HG03432 (cell line): ENCODE measurements around the gene IGF2BP3.
"Not testable (repeated sequence)": the region's sequence is repeated elsewhere in the genome, so short reads cannot be mapped to it uniquely, and the experiment has no call there.

ENCODE experiments used
- ATAC-seq: cut with Tn5 transposase; IDR thresholded peaks from one replicate; pipeline ENCODE4 v1.9.1; 2021; ENCODE audit warnings: mild to moderate bottlenecking, moderate library complexity; ENCODE audit not compliant: unreplicated experiment

The IGF2BP3 gene

GRCh38 chr7:23343806-23344475 lies 126.3 kb downstream of the IGF2BP3 start:
- ATAC-seq: no peak

DNA sequence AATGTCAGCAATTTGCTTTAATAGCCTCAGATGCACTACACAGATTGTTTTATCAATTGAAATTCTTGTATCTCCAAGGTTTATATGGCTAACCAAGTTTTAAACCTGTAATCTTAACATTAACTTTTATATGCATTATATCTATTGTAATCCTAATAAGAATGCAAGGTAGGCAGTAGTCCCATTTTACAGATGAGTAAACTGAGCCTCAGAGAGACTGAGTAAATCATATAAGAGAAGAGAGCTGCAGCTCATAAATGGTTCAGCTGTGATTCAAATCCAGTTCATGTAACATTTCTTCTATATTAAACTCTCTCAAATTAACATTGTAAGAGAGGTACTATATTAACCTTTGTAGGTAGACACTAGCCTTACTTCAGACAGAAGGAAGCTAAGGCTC lies 127.2 kb downstream of the IGF2BP3 start:
- ATAC-seq: no peak

GRCh38 chr7:23341846-23342598 lies 128.3 kb downstream of the IGF2BP3 start:
- ATAC-seq: no peak

DNA sequence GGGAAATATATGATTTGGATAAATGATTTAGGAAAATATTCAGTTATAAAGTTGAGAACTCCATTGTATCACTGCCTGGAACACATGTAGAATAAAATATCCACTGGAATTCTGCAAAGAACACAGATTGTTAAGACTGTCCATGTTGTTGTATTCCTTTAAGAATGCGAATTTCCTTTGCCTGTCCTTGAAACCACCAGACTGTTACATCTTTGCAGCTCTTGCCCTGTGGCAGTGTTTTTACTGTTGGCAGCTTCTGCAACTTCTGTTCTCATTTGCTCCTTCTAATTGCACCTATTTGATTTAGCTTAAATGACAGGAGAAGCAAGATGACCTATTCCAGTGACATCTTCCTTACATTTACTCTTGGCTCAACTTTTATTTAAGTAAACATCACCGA lies 131.4 kb downstream of the IGF2BP3 start:
- no peak for ATAC-seq

DNA sequence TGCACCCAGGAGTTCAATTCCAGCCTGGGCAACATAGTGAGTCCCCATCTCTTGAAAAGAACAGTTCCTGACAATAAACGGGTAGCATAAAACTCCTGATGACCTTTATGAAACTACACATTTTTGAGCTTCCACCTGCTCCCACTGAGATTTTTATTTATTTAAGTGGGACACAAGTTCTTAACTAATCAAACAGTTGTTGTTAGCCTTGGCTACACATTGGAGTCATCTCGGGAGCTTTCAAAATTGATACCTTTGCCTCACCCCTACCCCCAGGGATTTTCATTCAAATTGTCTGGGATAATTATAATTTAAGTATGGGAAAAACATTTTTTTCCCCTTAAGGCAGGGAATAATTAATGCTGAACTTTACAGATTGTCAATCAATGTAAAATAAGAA lies 131.9 kb downstream of the IGF2BP3 start:
- ATAC-seq: no peak

GRCh38 chr7:23337374-23337773 lies 132.9 kb downstream of the IGF2BP3 start:
- ATAC-seq: no peak

DNA sequence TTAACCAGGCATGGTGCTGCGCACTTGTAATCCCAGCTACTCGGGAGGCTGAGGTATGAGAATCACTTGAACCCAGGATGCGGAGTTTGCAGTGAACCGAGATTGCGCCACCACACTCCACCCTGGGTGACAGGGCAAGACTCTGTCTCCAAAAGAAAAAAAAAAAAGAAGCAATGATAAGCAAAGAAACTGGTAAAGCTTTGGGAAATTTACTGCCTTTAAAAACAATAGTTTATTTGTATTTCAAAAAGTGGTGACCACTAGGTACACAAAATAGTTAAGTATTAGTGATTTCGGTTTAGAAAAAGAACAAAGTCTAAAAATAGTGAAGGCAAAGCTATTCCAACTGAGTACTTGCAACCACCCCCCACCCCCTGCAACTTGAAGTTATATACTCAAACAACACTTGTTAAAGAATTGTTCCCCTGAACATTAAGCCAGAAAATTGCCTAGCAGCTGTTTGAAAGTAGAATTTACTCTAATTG lies 133.4 kb downstream of the IGF2BP3 start:
- no peak for ATAC-seq

GRCh38 chr7:23336086-23336485 lies 134.2 kb downstream of the IGF2BP3 start:
- ATAC-seq: no peak

GRCh38 chr7:23335621-23336020 lies 134.7 kb downstream of the IGF2BP3 start:
- no peak for ATAC-seq

DNA sequence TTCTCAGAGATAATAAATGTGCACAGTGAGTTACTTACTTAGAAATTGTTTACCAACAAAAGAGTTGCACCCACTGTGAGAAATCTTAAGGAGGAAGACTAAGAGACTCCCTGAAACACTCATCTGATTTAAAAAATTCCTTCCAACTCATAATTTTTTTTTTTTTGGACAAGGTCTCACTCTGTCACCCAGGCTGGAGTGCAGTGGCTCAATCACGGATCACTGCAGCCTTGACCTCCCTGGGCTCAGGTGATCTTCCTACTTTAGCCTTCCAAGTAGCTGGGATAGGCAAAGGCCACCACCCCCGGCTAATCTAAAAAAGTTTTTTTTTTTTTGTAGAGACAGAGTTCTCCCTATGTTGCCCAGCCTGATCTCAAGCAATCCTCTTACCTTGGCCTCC lies 135.2 kb downstream of the IGF2BP3 start:
- ATAC-seq: no peak

DNA sequence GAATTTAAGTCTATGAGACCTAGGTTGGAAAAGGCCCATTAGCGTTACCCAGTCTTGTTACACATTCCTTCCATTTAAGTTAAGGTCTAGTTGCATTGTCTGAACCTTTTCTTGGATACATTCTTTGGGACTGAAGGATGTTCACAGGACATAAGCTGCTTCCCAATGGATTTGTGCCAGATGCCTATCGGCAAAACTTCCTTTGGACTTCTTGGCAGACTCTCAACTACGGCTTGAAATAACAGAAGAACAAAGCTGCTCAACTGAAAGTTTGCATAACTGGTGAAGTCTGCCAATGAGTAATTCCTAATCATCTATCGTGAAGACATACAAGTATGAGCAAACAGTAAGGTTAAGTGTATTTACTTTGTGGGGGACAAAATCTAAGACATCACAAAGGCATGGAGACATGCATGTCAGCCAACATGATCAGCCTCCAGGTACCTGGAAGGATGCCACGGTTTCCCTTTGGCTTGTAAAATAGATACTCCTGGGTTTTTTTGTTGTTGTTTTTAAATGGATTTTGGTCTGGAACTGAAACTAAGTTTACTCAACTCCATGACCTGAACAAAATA lies 135.7 kb downstream of the IGF2BP3 start:
- no peak for ATAC-seq

- ATAC-seq: no peak
Measured at GRCh38 chr7:23333671-23334246, 136.5 kb downstream of the IGF2BP3 start.

GRCh38 chr7:23332910-23333612 lies 137.2 kb downstream of the IGF2BP3 start:
- ATAC-seq: no peak

DNA sequence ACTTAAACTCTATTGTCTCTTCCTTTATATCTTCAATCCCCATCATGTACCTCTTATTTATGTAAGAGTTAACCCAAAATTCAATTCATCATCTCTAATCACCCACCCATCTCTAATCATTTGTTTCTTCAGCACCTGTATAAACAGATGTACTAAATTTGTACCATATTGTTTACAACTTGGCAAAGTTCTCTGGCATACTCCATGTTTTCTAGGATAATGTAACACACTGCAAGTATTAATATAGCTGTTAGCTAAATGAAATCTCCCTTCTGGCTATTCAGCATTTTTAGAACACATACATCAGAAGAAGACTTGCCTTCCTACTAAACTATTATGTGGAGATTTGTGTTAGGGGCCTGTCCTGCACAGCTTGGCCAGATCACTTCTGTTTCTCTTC lies 138.1 kb downstream of the IGF2BP3 start:
- ATAC-seq: no peak

- ATAC-seq: no peak
Measured at GRCh38 chr7:23331132-23331531, 139.2 kb downstream of the IGF2BP3 start.

- no peak for ATAC-seq
Measured at GRCh38 chr7:23315366-23315765, 154.9 kb downstream of the IGF2BP3 start.

DNA sequence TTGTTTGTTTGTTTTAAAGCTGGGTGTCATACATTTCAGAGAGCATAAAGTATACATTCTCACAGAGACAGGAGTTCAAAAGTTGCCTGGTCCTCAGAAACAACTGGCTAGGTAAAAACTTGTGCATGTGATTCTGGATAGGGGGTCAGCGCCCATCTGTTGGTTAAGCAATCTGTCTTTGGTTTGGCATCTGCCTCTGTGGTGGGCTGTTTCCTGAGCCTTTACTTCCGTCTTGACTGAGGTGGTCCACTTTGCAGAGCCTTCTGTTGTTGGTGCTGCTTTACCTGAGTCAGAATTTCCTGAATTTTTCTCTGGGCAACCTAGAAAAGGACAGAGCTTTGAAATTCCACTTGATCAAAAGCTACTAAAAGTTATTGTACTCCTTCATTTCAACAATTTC lies 158.2 kb downstream of the IGF2BP3 start:
- ATAC-seq: not testable (repeated sequence)

DNA sequence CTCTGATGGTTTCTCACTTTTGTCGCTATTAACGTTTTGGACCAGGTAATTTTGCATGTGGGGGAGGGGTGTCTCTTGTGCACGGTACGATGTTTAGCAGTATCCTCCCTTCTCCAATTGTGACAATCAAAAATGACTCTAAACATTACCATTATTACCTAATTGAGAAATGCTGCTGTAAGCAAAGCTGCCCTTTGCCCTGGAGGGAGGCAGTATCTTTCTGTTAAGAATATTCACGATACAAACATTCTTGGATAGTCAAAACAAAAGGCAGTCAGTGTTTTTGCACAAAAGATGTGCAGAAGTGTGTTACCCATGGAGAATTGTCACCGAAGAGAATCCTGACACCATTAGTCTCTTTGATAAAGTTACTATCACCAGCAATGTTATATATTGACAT lies 161.5 kb downstream of the IGF2BP3 start:
- no peak for ATAC-seq

GRCh38 chr7:23306936-23307521 lies 163.3 kb downstream of the IGF2BP3 start:
- no peak for ATAC-seq

- no peak for ATAC-seq
Measured at GRCh38 chr7:23299770-23300300, 170.5 kb downstream of the IGF2BP3 start.
